ENCODE results near the gene SPINT1.

Gene SPINT1

GRCh38 chr15:40843885-40844695 is at the start of gene SPINT1:
TSS of gene SPINT1 (plus strand) at chr15:40844048. CDS start at chr15:40844555, 507 bp downstream.
- peak; percentile 54 to 71 (median 57) for DNase-seq (ENCODE audit: low read depth in 2 of 3, low spot score in 1 of 3)

GRCh38 chr15:40796041-40796440 is 47.8 kb upstream of the SPINT1 start:
- no peak for DNase-seq (ENCODE audit: low read depth in 2 of 3, low spot score in 1 of 3)

GRCh38 chr15:40796512-40796911 is 47.3 kb upstream of the SPINT1 start:
- DNase-seq (ENCODE audit: low read depth in 2 of 3, low spot score in 1 of 3) = no peak

GRCh38 chr15:40799523-40799922 is 44.3 kb upstream of the SPINT1 start:
- DNase-seq (ENCODE audit: low read depth in 2 of 3, low spot score in 1 of 3) = no peak

GRCh38 chr15:40803076-40803475 is 40.8 kb upstream of the SPINT1 start:
- no peak for DNase-seq (ENCODE audit: low read depth in 2 of 3, low spot score in 1 of 3)

- DNase-seq (ENCODE audit: low read depth in 2 of 3, low spot score in 1 of 3) = no peak
These were observed 40.2 kb upstream of the SPINT1 start for GRCh38 chr15:40803688-40804087.

GRCh38 chr15:40806672-40807027 is 37.2 kb upstream of the SPINT1 start:
- DNase-seq (ENCODE audit: low read depth in 2 of 3, low spot score in 1 of 3) = no peak

GRCh38 chr15:40807028-40807887 is 36.6 kb upstream of the SPINT1 start, which contains the start of the genes DNAJC17 and ZFYVE19:
TSS of gene DNAJC17 (minus strand) at chr15:40807473. CDS start at chr15:40807446, 27 bp downstream.
TSS of gene ZFYVE19 (plus strand) at chr15:40807089. CDS start at chr15:40807590, 501 bp downstream.
- DNase-seq (ENCODE audit: low read depth in 2 of 3, low spot score in 1 of 3) = peak; percentile 87 to 93 (median 92)

- DNase-seq (ENCODE audit: low read depth in 2 of 3, low spot score in 1 of 3) = no peak
These were observed 35.9 kb upstream of the SPINT1 start for GRCh38 chr15:40807888-40808461.

GRCh38 chr15:40808861-40809450 is 34.9 kb upstream of the SPINT1 start:
- DNase-seq (ENCODE audit: low read depth in 2 of 3, low spot score in 1 of 3) = no peak

- no peak for DNase-seq (ENCODE audit: low read depth in 2 of 3, low spot score in 1 of 3)
These were observed 31.0 kb upstream of the SPINT1 start for GRCh38 chr15:40812721-40813425.

- DNase-seq (ENCODE audit: low read depth in 2 of 3, low spot score in 1 of 3) = no peak
These were observed 28.7 kb upstream of the SPINT1 start for GRCh38 chr15:40815042-40815698.

GRCh38 chr15:40819048-40819447 is 24.8 kb upstream of the SPINT1 start:
- no peak for DNase-seq (ENCODE audit: low read depth in 2 of 3, low spot score in 1 of 3)

- no peak for DNase-seq (ENCODE audit: low read depth in 2 of 3, low spot score in 1 of 3)
These were observed 22.7 kb upstream of the SPINT1 start for GRCh38 chr15:40821195-40821594.

- no peak for DNase-seq (ENCODE audit: low read depth in 2 of 3, low spot score in 1 of 3)
These were observed 20.1 kb upstream of the SPINT1 start for GRCh38 chr15:40823572-40824343.

- DNase-seq (ENCODE audit: low read depth in 2 of 3, low spot score in 1 of 3) = no peak
These were observed 18.0 kb upstream of the SPINT1 start for GRCh38 chr15:40825661-40826422.

- no peak for DNase-seq (ENCODE audit: low read depth in 2 of 3, low spot score in 1 of 3)
These were observed 17.3 kb upstream of the SPINT1 start for GRCh38 chr15:40826423-40827075.

- DNase-seq (ENCODE audit: low read depth in 2 of 3, low spot score in 1 of 3) = no peak
These were observed 15.3 kb upstream of the SPINT1 start, which contains the start of gene PPP1R14D for GRCh38 chr15:40828447-40829036. TSS of gene PPP1R14D (minus strand) at chr15:40828708. CDS start at chr15:40828641, 67 bp downstream.
